Measurements from ENCODE around the gene SPPL3. TPM values are rescaled to one million over a fixed set of nuclear protein-coding genes. Genes with fewer than 3 reads are reported as not detected.

Gene SPPL3, protein sequence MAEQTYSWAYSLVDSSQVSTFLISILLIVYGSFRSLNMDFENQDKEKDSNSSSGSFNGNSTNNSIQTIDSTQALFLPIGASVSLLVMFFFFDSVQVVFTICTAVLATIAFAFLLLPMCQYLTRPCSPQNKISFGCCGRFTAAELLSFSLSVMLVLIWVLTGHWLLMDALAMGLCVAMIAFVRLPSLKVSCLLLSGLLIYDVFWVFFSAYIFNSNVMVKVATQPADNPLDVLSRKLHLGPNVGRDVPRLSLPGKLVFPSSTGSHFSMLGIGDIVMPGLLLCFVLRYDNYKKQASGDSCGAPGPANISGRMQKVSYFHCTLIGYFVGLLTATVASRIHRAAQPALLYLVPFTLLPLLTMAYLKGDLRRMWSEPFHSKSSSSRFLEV
- total RNA-seq (2022; extraction: Qiagen RNA extraction; ENCODE audit: low read depth), result 40.4 to 54.3 TPM (median 53.0 TPM) in 5 replicates

GRCh38 chr12:120904197-120904773 lies at the start of gene SPPL3:
TSS of gene SPPL3 (minus strand) at chr12:120904358. CDS start at chr12:120903867, 491 bp downstream.

DNA sequence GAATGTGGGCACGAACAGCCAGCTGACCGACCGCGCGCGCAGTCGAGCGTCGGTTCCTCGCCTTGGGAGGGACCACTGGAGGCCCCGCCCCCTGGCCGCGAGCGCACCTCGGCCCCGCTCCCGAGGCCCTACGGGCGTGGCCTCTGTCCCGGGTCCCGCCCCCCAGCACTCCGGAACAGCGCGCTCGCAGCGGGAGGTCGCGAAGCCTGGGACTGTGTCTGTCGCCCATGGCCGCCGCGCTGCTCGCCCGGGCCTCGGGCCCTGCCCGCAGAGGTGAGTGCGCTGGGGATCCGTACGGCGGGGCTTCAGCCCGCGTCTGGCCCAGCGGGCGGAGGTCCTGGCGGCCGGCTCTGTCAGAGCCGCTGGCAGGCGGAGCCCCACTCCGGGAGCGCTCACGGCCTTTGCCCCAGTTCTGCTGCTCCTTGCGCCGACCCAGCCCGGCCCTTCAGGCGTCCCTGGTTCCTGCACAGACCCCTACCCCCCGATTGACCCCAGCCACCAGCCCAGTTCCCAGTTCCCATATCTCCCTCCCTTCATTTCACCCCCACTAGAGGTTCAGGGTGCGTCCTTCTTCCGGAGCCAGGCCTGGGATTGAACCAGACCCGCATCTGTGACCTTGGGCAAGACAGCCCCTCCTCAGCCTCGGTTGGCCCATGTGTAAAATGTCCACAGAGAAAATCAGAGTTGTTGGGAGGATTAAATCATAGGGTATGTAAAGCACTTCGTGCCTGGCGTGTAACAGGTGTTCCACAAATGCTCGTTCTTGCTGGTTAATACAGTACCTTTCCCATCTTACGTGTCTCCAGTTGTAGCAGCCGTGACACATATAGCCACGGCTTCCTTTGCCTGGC lies 178.3 kb downstream of the SPPL3 start, which contains the start of gene ACADS:
TSS of gene ACADS (plus strand) at position 168 of the 851 bp plus-strand sequence. CDS start at position 228, 60 bp downstream.

Other genes with a start within 250 kb of the SPPL3 start
- 91.9 to 106 TPM (median 101 TPM) in 5 replicates for gene MLEC, start 217.2 kb downstream of the SPPL3 start, total RNA-seq (2022; extraction: Qiagen RNA extraction; ENCODE audit: low read depth)
- 25.9 to 31.2 TPM (median 29.7 TPM) in 5 replicates for gene UNC119B, start 193.9 kb downstream of the SPPL3 start, total RNA-seq (2022; extraction: Qiagen RNA extraction; ENCODE audit: low read depth)
- gene ACADS, start 178.5 kb downstream of the SPPL3 start, total RNA-seq (2022; extraction: Qiagen RNA extraction; ENCODE audit: low read depth), result 9.7 to 10.3 TPM (median 9.8 TPM) in 5 replicates
- 4.4 to 6.4 TPM (median 5.9 TPM) in 5 replicates for gene HNF1A, start 74.2 kb upstream of the SPPL3 start, total RNA-seq (2022; extraction: Qiagen RNA extraction; ENCODE audit: low read depth)
- 24.1 to 26.6 TPM (median 24.9 TPM) in 5 replicates for gene C12orf43, start 112.1 kb upstream of the SPPL3 start, total RNA-seq (2022; extraction: Qiagen RNA extraction; ENCODE audit: low read depth)
- gene OASL, start 134.9 kb upstream of the SPPL3 start, total RNA-seq (2022; extraction: Qiagen RNA extraction; ENCODE audit: low read depth), result 3.5 to 6.6 TPM (median 5.0 TPM) in 5 replicates
- gene P2RX7, start 228.5 kb upstream of the SPPL3 start, total RNA-seq (2022; extraction: Qiagen RNA extraction; ENCODE audit: low read depth), result not detected in 5 replicates